H1 (cell line): ENCODE measurements around the gene GPATCH2. TPM values are rescaled to one million over a fixed set of nuclear protein-coding genes. Genes with fewer than 3 reads are reported as not detected.

Experiments
- CTCF ChIA-PET: fragments of 300-600 bp; sonication (Branson Sonifier 250); formaldehyde crosslinking; loops from one replicate; lab custom pipeline; 2021; ENCODE audit not compliant: partially characterized antibody; lab: Charles Lee
- POLR2A ChIA-PET: fragments of 300-600 bp; sonication (Branson Sonifier 250); formaldehyde crosslinking; loops from one replicate; lab custom pipeline; 2021; ENCODE audit warnings: inconsistent platforms; ENCODE audit not compliant: partially characterized antibody; lab: Charles Lee
- DNase-seq, 2 experiments: peaks; one replicate each; pipeline versions ENCODE4 v3.0.0 to v3.0.0-alpha.2; 2010 to 2022; ENCODE audit warnings: low spot score in 2 of 2, low read depth in 1 of 2, mixed read lengths in 1 of 2
- FAIRE-seq: peaks from 2 replicates; lab custom pipeline; 2011; peaks lifted over from hg19 to GRCh38; lab: Jason Lieb, UNC
- H2AFZ ChIP-seq: 2 replicates; pipeline ENCODE4 v1.8.1; 2012; ENCODE audit warnings: low read length, inconsistent platforms
- H2AK5ac ChIP-seq: 2 replicates; pipeline ENCODE4 v1.6.1; 2013; ENCODE audit warnings: low read depth, low read length
- H2BK120ac ChIP-seq: replicated peaks from 2 replicates; pipeline ENCODE3; 2013; ENCODE audit warnings: low read depth, low read length, inconsistent platforms
- H2BK12ac ChIP-seq: 2 replicates; pipeline ENCODE4 v1.6.1; 2013; ENCODE audit warnings: low read depth, low read length
- H2BK15ac ChIP-seq: 2 replicates; pipeline ENCODE4 v1.6.1; 2013; ENCODE audit warnings: low read length
- H2BK20ac ChIP-seq: 2 replicates; pipeline ENCODE4 v1.6.1; 2013; ENCODE audit warnings: low read length
- H2BK5ac ChIP-seq: 2 replicates; pipeline ENCODE4 v1.6.1; 2013; ENCODE audit warnings: low read depth, low read length
- H3K14ac ChIP-seq: 2 replicates; pipeline ENCODE4 v1.6.1; 2013; ENCODE audit warnings: inconsistent platforms; ENCODE audit not compliant: insufficient read length
- H3K18ac ChIP-seq: 2 replicates; pipeline ENCODE4 v1.6.1; 2013; ENCODE audit warnings: low read length; ENCODE audit errors: extremely low read depth
- H3K23ac ChIP-seq: 2 replicates; pipeline ENCODE4 v1.6.1; 2013; ENCODE audit warnings: inconsistent platforms; ENCODE audit not compliant: insufficient read length
- H3K23me2 ChIP-seq: 2 replicates; pipeline ENCODE4 v1.6.1; 2013; ENCODE audit warnings: low read depth, low read length
- H3K27ac ChIP-seq: 2 replicates; pipeline ENCODE4 v1.6.1; 2011; ENCODE audit warnings: low read depth, low read length, inconsistent platforms
- H3K27me3 ChIP-seq, 4 experiments: replicated peaks in 1 of 4; 1 replicate in 1 of 4; 2 replicates in 3 of 4; pipeline versions ENCODE4 v1.6.1 to v1.8.1; 2011 to 2013; ENCODE audit warnings: low read length in 3 of 4, mild to moderate bottlenecking in 3 of 4, inconsistent platforms in 2 of 4, mixed read lengths in 2 of 4, moderate library complexity in 1 of 4; ENCODE audit not compliant: control insufficient read depth in 3 of 4, insufficient read depth in 3 of 4; ENCODE audit errors: extremely low read depth in 1 of 4
- H3K36me3 ChIP-seq, 4 experiments: 2 replicates each; pipeline versions ENCODE4 v1.6.1 to v1.8.1; 2011 to 2013; ENCODE audit warnings: mild to moderate bottlenecking in 4 of 4, low read length in 3 of 4, moderate library complexity in 2 of 4, control low read depth in 1 of 4, inconsistent platforms in 1 of 4; ENCODE audit not compliant: insufficient read depth in 4 of 4, control insufficient read depth in 2 of 4
- H3K4ac ChIP-seq: replicated peaks from 2 replicates; pipeline ENCODE3; 2013; ENCODE audit warnings: low read length, low read depth, mixed read lengths, inconsistent platforms; ENCODE audit not compliant: insufficient read length
- H3K4me1 ChIP-seq, 4 experiments: replicated peaks in 1 of 4; 1 replicate in 1 of 4; 2 replicates in 3 of 4; pipeline versions ENCODE4 v1.6.1 to v1.8.1; 2011 to 2013; ENCODE audit warnings: low read length in 3 of 4, inconsistent platforms in 2 of 4, mixed read lengths in 1 of 4; ENCODE audit not compliant: insufficient read depth in 4 of 4, control insufficient read depth in 3 of 4
- H3K4me2 ChIP-seq, 2 experiments: 2 replicates each; pipeline versions ENCODE4 v1.6.1 to v1.8.1; 2011 to 2013; ENCODE audit warnings: low read depth in 2 of 2, low read length in 2 of 2, control low read depth in 1 of 2, inconsistent platforms in 1 of 2, mild to moderate bottlenecking in 1 of 2; ENCODE audit not compliant: insufficient read depth in 1 of 2
- H3K4me3 ChIP-seq, 4 experiments: fragments of 200-600, 300-600 bp in 1 of 4; sonication (generic), shearing (Covaris generic), sonication (Bioruptor Twin) in 1 of 4; 2 replicates each; pipeline versions ENCODE4 v1.5.1 to v1.8.1; 2011 to 2016; ENCODE audit warnings: low read length in 4 of 4, low read depth in 3 of 4, control low read depth in 2 of 4, inconsistent platforms in 2 of 4, mild to moderate bottlenecking in 2 of 4, mixed read lengths in 1 of 4, moderate library complexity in 1 of 4; ENCODE audit not compliant: insufficient read depth in 2 of 4; ENCODE audit errors: extremely low read depth in 1 of 4
- H3K56ac ChIP-seq: replicated peaks from 2 replicates; pipeline ENCODE3; 2013; ENCODE audit warnings: low read depth, mild to moderate bottlenecking, mixed read lengths, low read length, inconsistent platforms; ENCODE audit not compliant: insufficient read length
- H3K79me1 ChIP-seq: 2 replicates; pipeline ENCODE4 v1.6.1; 2013; ENCODE audit warnings: low read depth, low read length, control low read depth
- H3K79me2 ChIP-seq, 2 experiments: 2 replicates each; pipeline versions ENCODE4 v1.6.1 to v1.8.1; 2012 to 2013; ENCODE audit warnings: low read length in 2 of 2, mild to moderate bottlenecking in 2 of 2, inconsistent platforms in 1 of 2; ENCODE audit not compliant: insufficient read depth in 2 of 2, control insufficient read depth in 1 of 2
- H3K9ac ChIP-seq, 4 experiments: replicated peaks in 1 of 4; 1 replicate in 1 of 4; 2 replicates in 3 of 4; pipeline versions ENCODE4 v1.6.1 to v1.8.1; 2011 to 2013; ENCODE audit warnings: low read depth in 3 of 4, low read length in 3 of 4, control low read depth in 2 of 4, mild to moderate bottlenecking in 2 of 4, moderate library complexity in 2 of 4, inconsistent platforms in 1 of 4; ENCODE audit errors: extremely low read depth in 1 of 4
- H3K9me3 ChIP-seq, 2 experiments: 2 replicates each; pipeline versions ENCODE4 v1.6.1 to v1.8.1; 2012 to 2013; ENCODE audit warnings: mild to moderate bottlenecking in 2 of 2, moderate library complexity in 2 of 2, control low read depth in 1 of 2, inconsistent platforms in 1 of 2, low read depth in 1 of 2, low read length in 1 of 2, mixed read lengths in 1 of 2; ENCODE audit not compliant: insufficient read depth in 2 of 2
- H4K20me1 ChIP-seq, 2 experiments: replicated peaks in 1 of 2; 2 replicates each; pipeline versions ENCODE3 to v1.8.1; 2011 to 2013; ENCODE audit warnings: inconsistent platforms in 2 of 2, low read length in 2 of 2, mild to moderate bottlenecking in 1 of 2; ENCODE audit not compliant: insufficient read depth in 2 of 2, control insufficient read depth in 1 of 2
- H4K5ac ChIP-seq: 2 replicates; pipeline ENCODE4 v1.6.1; 2013; ENCODE audit warnings: low read length, low read depth, mixed read lengths, inconsistent platforms; ENCODE audit not compliant: insufficient read length
- H4K8ac ChIP-seq: 2 replicates; pipeline ENCODE4 v1.8.0; 2013; ENCODE audit warnings: mild to moderate bottlenecking, moderate library complexity, low read length, inconsistent platforms; ENCODE audit not compliant: insufficient read depth; ENCODE audit errors: extremely low read depth
- H4K91ac ChIP-seq: replicated peaks from 2 replicates; pipeline ENCODE3; 2013; ENCODE audit warnings: low read length, mixed read lengths, inconsistent platforms; ENCODE audit not compliant: insufficient read length
- NANOG ChIP-seq: IDR thresholded peaks from 2 replicates; pipeline ENCODE4 v1.6.1; 2011; ENCODE audit warnings: low read length, low read depth, mild to moderate bottlenecking, inconsistent platforms; ENCODE audit not compliant: insufficient read depth, poor library complexity, severe bottlenecking
- WGBS, 2 experiments: shearing (Covaris generic) in 1 of 2; methylation state at CpG; one replicate each; pipeline versions ENCODE4 v1.1.6 to v1.1.7; 2013 to 2015; ENCODE audit warnings: low lambda C conversion rate in 2 of 2, mixed read lengths in 2 of 2, inconsistent platforms in 1 of 2, low coverage in 1 of 2, missing lambda C conversion rate in 1 of 2; ENCODE audit not compliant: insufficient replicate concordance in 2 of 2, insufficient coverage in 1 of 2, insufficient read length in 1 of 2; ENCODE audit errors: extremely low coverage in 1 of 2, missing lambda C conversion rate in 1 of 2; 5-methylcytosine and 5-hydroxymethylcytosine counted together
- polyA plus RNA-seq, 7 experiments: library from polyadenylated mRNA; depleted of rRNA in 3 of 7; stranded (reverse) in 5 of 7; unstranded in 2 of 7; fragments of >200 nt in 5 of 7; fragments of 200-250 nt in 2 of 7; gene quantifications; 1 replicate in 5 of 7; 2 replicates in 1 of 7; 4 replicates in 1 of 7; pipeline versions ENCODE4 v1.2.1 to v1.2.3, GENCODE V29; 2011 to 2013; ENCODE audit warnings: missing spikeins in 2 of 7, mixed read lengths in 2 of 7
- total RNA-seq: library from RNA; stranded (reverse); fragmentation: NEBNext Ultra II Directional; extraction: Animal tissue kit (Norgen Biotek cat#: 25700); gene quantifications from 2 replicates; pipeline ENCODE4 v1.2.1, GENCODE V29; 2021

GPATCH2 gene
- total and polyA plus RNA-seq, 2 of the 8 experiments (the other 6 are each of a cell fraction or from before 2014, with no cell fraction given): 3.9 to 13.1 TPM

DNA sequence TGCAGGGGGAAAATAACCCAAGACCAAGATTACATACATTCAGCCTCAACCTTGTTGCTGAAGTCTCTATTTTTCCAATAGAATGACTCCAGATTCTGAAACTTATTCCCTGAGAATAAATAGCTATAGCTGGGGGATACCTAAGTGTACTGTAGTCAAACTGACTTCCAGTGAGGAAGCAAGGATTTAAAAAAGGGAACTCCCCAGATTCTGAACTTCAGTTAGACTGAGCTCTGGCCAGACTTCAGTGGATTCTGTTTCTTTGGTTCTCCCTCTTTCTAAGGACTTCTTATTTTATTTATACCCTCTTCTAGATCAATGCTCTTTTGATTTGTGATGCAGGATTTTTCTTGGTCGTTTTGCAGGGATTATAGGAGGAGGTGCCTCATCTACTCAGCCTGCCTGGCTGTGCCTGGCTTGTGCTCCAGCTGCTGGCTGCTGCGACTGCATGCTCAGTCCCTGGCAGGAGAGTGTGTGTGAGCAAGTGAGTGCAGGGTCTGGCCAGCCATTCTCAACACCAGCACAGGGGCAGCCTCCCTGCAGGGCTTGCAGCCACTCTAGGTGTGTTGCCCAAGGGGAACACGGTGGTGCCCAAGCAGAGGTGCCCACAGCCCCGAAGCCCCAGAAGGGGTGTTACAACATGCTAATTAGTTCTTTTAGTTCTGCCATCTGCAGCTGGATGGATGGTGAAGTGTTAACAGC, 43.3 kb upstream of the GPATCH2 start:
- no peaks in the 10 kb centered on the region for H4K20me1 ChIP-seq
- FAIRE-seq (no peak), DNase-seq (peak in 1 of 2 experiments; percentile 47)
- no peak overlapping the region for H3K56ac ChIP-seq
- ChIA-PET CTCF (interaction anchor here (0.6 to 2.8 kb wide), 2 partner anchors 13 to 151 kb away, joined by 4 to 9 read pairs; no protein-coding TSS in a partner anchor), POLR2A (no interaction called here)
- no peaks in the 10 kb centered on the region for H3K9me3 ChIP-seq
- H2BK15ac ChIP-seq: no peak overlapping the region
- H2BK5ac ChIP-seq: no peak overlapping the region
- no peak overlapping the region for H3K14ac ChIP-seq
- no peaks in the 10 kb centered on the region for H3K27me3 ChIP-seq
- H3K9ac ChIP-seq: no peak overlapping the region
- WGBS, 2 experiments: 88% methylated on average over 4 of the region's 4 CpGs; no CpG with 5 or more reads in 1 of the 2 experiments
- H3K4me1 ChIP-seq: peaks cover 0 to 2% (median 0%) of the 10 kb centered on the region in 4 experiments; a peak in 2 of 7 replicates
- H2BK12ac ChIP-seq: no peak overlapping the region
- H3K4me2 ChIP-seq: no peak overlapping the region
- H4K8ac ChIP-seq: no peak overlapping the region; the same call in none of the 2 replicates
- no peaks in the 10 kb centered on the region for H3K79me1 ChIP-seq
- no peak overlapping the region for H3K4ac ChIP-seq
- H2BK120ac ChIP-seq: no peak overlapping the region
- H2AK5ac ChIP-seq: no peak overlapping the region
- no peak overlapping the region for H2BK20ac ChIP-seq
- H2AFZ ChIP-seq: peak overlapping the region; percentile 16; the same call in 1 of the 2 replicates
- no peak overlapping the region for H3K18ac ChIP-seq
- no peaks in the 10 kb centered on the region for H3K36me3 ChIP-seq
- no peak overlapping the region for H4K91ac ChIP-seq
- no peak overlapping the region for H3K23ac ChIP-seq
- H3K23me2 ChIP-seq: no peaks in the 10 kb centered on the region
- H3K27ac ChIP-seq: no peak overlapping the region
- H4K5ac ChIP-seq: no peak overlapping the region
- no peaks in the 10 kb centered on the region for H3K79me2 ChIP-seq
- no peak overlapping the region for H3K4me3 ChIP-seq
- no peak for TF ChIP-seq NANOG
